ENCODE results near the gene ARMH4.

Gene ARMH4

GRCh38 chr14:57957441-57957840 is 194.6 kb downstream of the ARMH4 start:
- TF ChIP-seq CTCF (conservative IDR thresholded peaks at IDR 0.05; ENCODE audit: control insufficient read depth, insufficient read depth, low read depth, low read length), result no peak
- no peak overlapping the region for H3K4me3 ChIP-seq (ENCODE audit: control insufficient read depth, low read depth, low read length)
- peak; percentile 3 for DNase-seq (ENCODE audit: low read depth)
